GM12878 (cell line): ENCODE data around the gene USP47. TPM values are rescaled to one million over a fixed set of nuclear protein-coding genes. Genes with fewer than 3 reads are reported as not detected.

Experiments
- ATAC-seq: fragments of 200-7000 bp; cut with Tn5 transposase; 3 replicates; pipeline ENCODE4 v1.9.1; 2020; ENCODE audit warnings: mild to moderate bottlenecking, moderate library complexity
- BruUV-seq: library from RNA; stranded (reverse); fragments of 400-500 nt; replicated peaks from 2 replicates; lab custom pipeline; 2021; lab: Mats Ljungman, UMichigan
- CTCF ChIA-PET: fragments of 300-600 bp; sonication (Branson Sonifier 250); formaldehyde crosslinking; extraction: SDS; loops from one replicate; lab custom pipeline; 2021; ENCODE audit warnings: inconsistent platforms; lab: Yijun Ruan, JAX
- POLR2A ChIA-PET: fragments of 350-600 bp; formaldehyde crosslinking; extraction: SDS; loops from one replicate; lab custom pipeline; 2021; ENCODE audit warnings: inconsistent platforms; lab: Charles Lee
- RAD21 ChIA-PET: fragments of 300-600 bp; sonication (Branson Sonifier 250); formaldehyde crosslinking; loops from one replicate; lab custom pipeline; 2023; ENCODE audit warnings: antibody characterized with exemption; ENCODE audit not compliant: unreplicated experiment; lab: Charles Lee
- SMC1A ChIA-PET: fragments of 300-600 bp; sonication (Branson Sonifier 250); formaldehyde crosslinking; loops from one replicate; lab custom pipeline; 2023; ENCODE audit not compliant: unreplicated experiment, uncharacterized antibody; lab: Charles Lee
- DNase-seq: peaks from one replicate; pipeline ENCODE4 v3.0.0-alpha.2; 2011; ENCODE audit warnings: low read depth, low spot score
- FAIRE-seq: peaks from 3 replicates; lab custom pipeline; 2011; peaks lifted over from hg19 to GRCh38; lab: Jason Lieb, UNC
- H2AFZ ChIP-seq: 2 replicates; pipeline ENCODE4 v1.6.0; 2011; ENCODE audit warnings: low read depth, low read length, control low read depth; ENCODE audit not compliant: control insufficient read depth
- H3K27ac ChIP-seq: 2 replicates; pipeline ENCODE4 v1.5.1; 2011; ENCODE audit warnings: control low read depth; ENCODE audit not compliant: control insufficient read depth, insufficient read depth
- H3K27me3 ChIP-seq, 2 experiments: replicated peaks in 1 of 2; 2 replicates each; pipeline versions ENCODE4 v1.6.0 to v1.6.1; 2011; ENCODE audit warnings: low read length in 1 of 2; ENCODE audit not compliant: control insufficient read depth in 2 of 2, insufficient read depth in 2 of 2
- H3K36me3 ChIP-seq, 2 experiments: 2 replicates each; pipeline ENCODE4 v1.5.1; 2011; ENCODE audit warnings: low read length in 1 of 2; ENCODE audit not compliant: control insufficient read depth in 2 of 2, insufficient read depth in 2 of 2
- H3K4me1 ChIP-seq: 2 replicates; pipeline ENCODE4 v1.6.1; 2011; ENCODE audit warnings: mild to moderate bottlenecking, low read length, moderate library complexity, mixed read lengths; ENCODE audit not compliant: control insufficient read depth, insufficient read depth
- H3K4me2 ChIP-seq: 2 replicates; pipeline ENCODE4 v1.6.0; 2011; ENCODE audit warnings: control low read depth; ENCODE audit not compliant: control insufficient read depth, insufficient read depth
- H3K4me3 ChIP-seq: fragments of 200-600 bp; sonication (generic); 2 replicates; pipeline ENCODE4 v1.5.1; 2016
- H3K79me2 ChIP-seq: 2 replicates; pipeline ENCODE4 v1.6.0; 2011; ENCODE audit warnings: low read length; ENCODE audit not compliant: control insufficient read depth, insufficient read depth
- H3K9ac ChIP-seq: 2 replicates; pipeline ENCODE4 v1.8.0; 2011; ENCODE audit warnings: low read length, control low read depth, mixed read lengths; ENCODE audit not compliant: control insufficient read depth, insufficient read depth
- H3K9me3 ChIP-seq: replicated peaks from 3 replicates; pipeline ENCODE4 v1.5.1; 2011; ENCODE audit warnings: mild to moderate bottlenecking, low read length; ENCODE audit not compliant: control insufficient read depth, insufficient read depth
- H4K20me1 ChIP-seq: 2 replicates; pipeline ENCODE4 v1.6.0; 2011; ENCODE audit not compliant: control insufficient read depth, insufficient read depth
- ATF7 ChIP-seq: fragments of 450-650 bp; IDR thresholded peaks from 2 replicates; pipeline ENCODE4 v1.6.1; 2016; ENCODE audit warnings: low read depth, mild to moderate bottlenecking
- BMI1 ChIP-seq: fragments of 450-650 bp; IDR thresholded peaks from 2 replicates; pipeline ENCODE4 v1.6.1; 2016; ENCODE audit warnings: mild to moderate bottlenecking, moderate library complexity, borderline replicate concordance
- CBX3 ChIP-seq: fragments of 200-600 bp; sonication (generic); IDR thresholded peaks from 2 replicates; pipeline ENCODE4 v1.6.1; 2016; ENCODE audit warnings: low read depth, borderline replicate concordance
- GABPA ChIP-seq: IDR thresholded peaks from 2 replicates; pipeline ENCODE4 v1.6.1; 2014; ENCODE audit warnings: antibody characterized with exemption, low read depth, mild to moderate bottlenecking, inconsistent platforms
- IKZF1 ChIP-seq: fragments of 450-650 bp; conservative IDR thresholded peaks from 2 replicates; pipeline ENCODE4 v1.6.1; 2017; ENCODE audit warnings: antibody characterized with exemption, mild to moderate bottlenecking
- IKZF2 ChIP-seq, 2 experiments: fragments of 450-650 bp; IDR thresholded peaks; 2 replicates each; pipeline ENCODE4 v1.6.1; 2017; ENCODE audit warnings: mild to moderate bottlenecking in 2 of 2, moderate library complexity in 2 of 2
- JUNB ChIP-seq: IDR thresholded peaks from 2 replicates; pipeline ENCODE4 v1.6.1; 2016; ENCODE audit warnings: antibody characterized with exemption, mild to moderate bottlenecking
- KLF5 ChIP-seq: fragments of 450-650 bp; IDR thresholded peaks from 2 replicates; pipeline ENCODE4 v1.6.1; 2014; ENCODE audit warnings: mild to moderate bottlenecking; ENCODE audit not compliant: partially characterized antibody
- MTA2 ChIP-seq: fragments of 450-650 bp; IDR thresholded peaks from 2 replicates; pipeline ENCODE4 v1.6.1; 2016; ENCODE audit warnings: low read depth, mild to moderate bottlenecking, moderate library complexity
- MTA3 ChIP-seq: IDR thresholded peaks from 2 replicates; pipeline ENCODE4 v1.6.1; 2012; ENCODE audit warnings: low read length, inconsistent platforms, borderline replicate concordance
- POU2F2 ChIP-seq: IDR thresholded peaks from 3 replicates; pipeline ENCODE4 v1.6.1; 2011; ENCODE audit warnings: low read depth, mild to moderate bottlenecking, low read length, borderline replicate concordance
- RCOR1 ChIP-seq: conservative IDR thresholded peaks from 2 replicates; pipeline ENCODE4 v1.6.1; 2012; ENCODE audit warnings: low read depth, low read length, improper control_type of control experiment
- RUNX3 ChIP-seq: IDR thresholded peaks from 2 replicates; pipeline ENCODE4 v1.6.1; 2012; ENCODE audit warnings: low read length, inconsistent platforms
- SIN3A ChIP-seq: IDR thresholded peaks from 2 replicates; pipeline ENCODE4 v1.6.1; 2012; ENCODE audit warnings: low read depth, low read length, improper control_type of control experiment
- STAT3 ChIP-seq: IDR thresholded peaks from 2 replicates; pipeline ENCODE4 v1.6.1; 2011; ENCODE audit warnings: low read depth, low read length, improper control_type of control experiment
- TCF7 ChIP-seq: IDR thresholded peaks from 2 replicates; pipeline ENCODE4 v1.6.1; 2014; ENCODE audit warnings: antibody characterized with exemption, borderline replicate concordance
- ZNF217 ChIP-seq: fragments of 450-650 bp; IDR thresholded peaks from 2 replicates; pipeline ENCODE4 v1.6.1; 2017; ENCODE audit warnings: antibody characterized with exemption, mild to moderate bottlenecking
- ZNF274 ChIP-seq: IDR thresholded peaks from one replicate; pipeline ENCODE4 v1.8.0; 2011; ENCODE audit not compliant: insufficient read length, insufficient read depth
- ZNF384 ChIP-seq: IDR thresholded peaks from 2 replicates; pipeline ENCODE4 v1.6.1; 2012; ENCODE audit warnings: low read depth, mild to moderate bottlenecking, low read length, improper control_type of control experiment, borderline replicate concordance
- ZNF622 ChIP-seq: fragments of 450-650 bp; IDR thresholded peaks from 2 replicates; pipeline ENCODE4 v1.6.1; 2017; ENCODE audit warnings: mild to moderate bottlenecking, inconsistent platforms
- WGBS: methylation state at CpG from one replicate; pipeline ENCODE4 v1.1.6; 2016; ENCODE audit warnings: low lambda C conversion rate; ENCODE audit not compliant: insufficient replicate concordance, insufficient coverage; ENCODE audit errors: missing lambda C conversion rate; 5-methylcytosine and 5-hydroxymethylcytosine counted together
- in situ Hi-C: fragments of 300-500 bp; cut with MboI; formaldehyde crosslinking; loops from 9 replicates; pipeline ENCODE4 v1.14.3; 2018; ENCODE audit warnings: mixed read lengths
- intact Hi-C: fragments of 100-400 bp; cut with micrococcal nuclease; formaldehyde crosslinking; loops from one replicate; pipeline ENCODE4 v1.14.2; 2022; ENCODE audit not compliant: unreplicated experiment
- polyA plus RNA-seq, 11 experiments: library from polyadenylated mRNA; depleted of rRNA in 4 of 11; unstranded in 6 of 11; stranded (reverse) in 5 of 11; fragments of >200 nt; fragmentation: Nextera tagmentation in 4 of 11; fragmentation: Illumina TruSeq in 1 of 11; extraction: Ambion mirVana in 4 of 11; extraction: Trizol in 1 of 11; gene quantifications; 1 replicate in 1 of 11; 2 replicates in 10 of 11; pipeline versions ENCODE4 v1.2.1 to v1.2.3, GENCODE V29; 2011 to 2016; ENCODE audit warnings: inconsistent platforms in 2 of 11, missing spikeins in 2 of 11, low read depth in 1 of 11
- total RNA-seq, 4 experiments: library from RNA; depleted of rRNA in 3 of 4; stranded (reverse); fragments of >200 nt in 3 of 4; fragmentation: Illumina TruSeq in 1 of 4; extraction: Trizol in 1 of 4; gene quantifications; 2 replicates each; pipeline versions ENCODE4 v1.2.1 to v1.2.3, GENCODE V29; 2013 to 2021
- TF ChIP-seq, protein P1 (sequence below): fragments of 450-650 bp; formaldehyde crosslinking; IDR thresholded peaks from 2 replicates; pipeline ENCODE4 v1.5.0; 2022; ENCODE audit warnings: mild to moderate bottlenecking, missing genetic modification characterization
- TF ChIP-seq, protein P2 (sequence below), 3 experiments: IDR thresholded peaks in 2 of 3; conservative IDR thresholded peaks in 1 of 3; 2 replicates each; pipeline ENCODE4 v1.5.1; 2011; ENCODE audit warnings: low read depth in 3 of 3, low read length in 3 of 3, mild to moderate bottlenecking in 3 of 3, control low read depth in 2 of 3, moderate library complexity in 2 of 3, inconsistent platforms in 1 of 3, mixed read lengths in 1 of 3; ENCODE audit not compliant: control insufficient read depth in 2 of 3, insufficient read depth in 1 of 3; ENCODE audit errors: extremely low read depth in 1 of 3

Gene USP47
- total and polyA plus RNA-seq, 10 of the 15 experiments (the other 5 are each of a cell fraction or from before 2014, with no cell fraction given): 13.9 to 54.0 (median 31.6) TPM

- no peaks in the 10 kb centered on the region for H4K20me1 ChIP-seq
- peaks cover 3% of the 10 kb centered on the region for H3K9me3 ChIP-seq
- ChIA-PET SMC1A (interaction anchor here (0.9 to 5.3 kb wide), 8 partner anchors 8 to 58 kb away, joined by 3 to 38 read pairs (median 7); no protein-coding TSS in a partner anchor), CTCF (interaction anchor here (1.1 to 15.4 kb wide), 3 partner anchors 11 to 19 kb away, joined by 4 to 211 read pairs (median 5); partner anchors contain the start of gene USP47), RAD21 (interaction anchor here (0.8 to 1.4 kb wide), 5 partner anchors 9 to 22 kb away, joined by 3 to 5 read pairs (median 4); no protein-coding TSS in a partner anchor), POLR2A (interaction anchor here (1.2 to 2.1 kb wide), 2 partner anchors 8 to 22 kb away, joined by 5 to 11 read pairs; no protein-coding TSS in a partner anchor)
- no peak overlapping the region for H3K9ac ChIP-seq
- no peak for DNase-seq
- ATAC-seq: peak; percentile 54
- WGBS: 45% methylated on average over 3 of the region's 3 CpGs
- no peak for FAIRE-seq
- H3K27ac ChIP-seq: no peak overlapping the region; the same call in 1 of the 2 replicates
- no peaks in the 10 kb centered on the region for H3K27me3 ChIP-seq
- no TSS peak for BruUV-seq
- in situ Hi-C loops: no loop called here
- intact Hi-C loops: no loop called here
- H2AFZ ChIP-seq: no peak overlapping the region
- H3K79me2 ChIP-seq: peaks cover 81% of the 10 kb centered on the region
- peaks cover 0 to 3% of the 10 kb centered on the region in 2 experiments; a peak in 1 of 4 replicates for H3K36me3 ChIP-seq
- H3K4me2 ChIP-seq: no peak overlapping the region
- H3K4me1 ChIP-seq: peaks cover 9% of the 10 kb centered on the region
- no peak overlapping the region; the same call in 1 of the 2 replicates for H3K4me3 ChIP-seq
- TF ChIP-seq TCF7 (no peak), POU2F2 (peak; percentile 41; the same call in 1 of the 3 replicates), MTA2 (peak; percentile 88), JUNB (no peak), IKZF1 (0 out of 2 replicates have a peak, but pooled peaks have one; percentile 13), ZNF217 (no peak), MTA3 (no peak), KLF5 (no peak), ATF7 (0 out of 2 replicates have a peak, but pooled peaks have one; percentile 18), RCOR1 (no peak), SIN3A (no peak), GABPA (no peak), ZNF384 (peak; percentile 41; the same call in 1 of the 2 replicates), CBX3 (no peak), STAT3 (no peak), RUNX3 (0 out of 2 replicates have a peak, but pooled peaks have one; percentile 41), ZNF274 (no peak), BMI1 (0 out of 2 replicates have a peak, but pooled peaks have one; percentile 8), IKZF2 (IDR thresholded peaks at IDR 0.05) (peak; percentile 20 to 30; a peak in 3 of 4 replicates), ZNF622 (no peak)
- TF ChIP-seq, protein P1, sequence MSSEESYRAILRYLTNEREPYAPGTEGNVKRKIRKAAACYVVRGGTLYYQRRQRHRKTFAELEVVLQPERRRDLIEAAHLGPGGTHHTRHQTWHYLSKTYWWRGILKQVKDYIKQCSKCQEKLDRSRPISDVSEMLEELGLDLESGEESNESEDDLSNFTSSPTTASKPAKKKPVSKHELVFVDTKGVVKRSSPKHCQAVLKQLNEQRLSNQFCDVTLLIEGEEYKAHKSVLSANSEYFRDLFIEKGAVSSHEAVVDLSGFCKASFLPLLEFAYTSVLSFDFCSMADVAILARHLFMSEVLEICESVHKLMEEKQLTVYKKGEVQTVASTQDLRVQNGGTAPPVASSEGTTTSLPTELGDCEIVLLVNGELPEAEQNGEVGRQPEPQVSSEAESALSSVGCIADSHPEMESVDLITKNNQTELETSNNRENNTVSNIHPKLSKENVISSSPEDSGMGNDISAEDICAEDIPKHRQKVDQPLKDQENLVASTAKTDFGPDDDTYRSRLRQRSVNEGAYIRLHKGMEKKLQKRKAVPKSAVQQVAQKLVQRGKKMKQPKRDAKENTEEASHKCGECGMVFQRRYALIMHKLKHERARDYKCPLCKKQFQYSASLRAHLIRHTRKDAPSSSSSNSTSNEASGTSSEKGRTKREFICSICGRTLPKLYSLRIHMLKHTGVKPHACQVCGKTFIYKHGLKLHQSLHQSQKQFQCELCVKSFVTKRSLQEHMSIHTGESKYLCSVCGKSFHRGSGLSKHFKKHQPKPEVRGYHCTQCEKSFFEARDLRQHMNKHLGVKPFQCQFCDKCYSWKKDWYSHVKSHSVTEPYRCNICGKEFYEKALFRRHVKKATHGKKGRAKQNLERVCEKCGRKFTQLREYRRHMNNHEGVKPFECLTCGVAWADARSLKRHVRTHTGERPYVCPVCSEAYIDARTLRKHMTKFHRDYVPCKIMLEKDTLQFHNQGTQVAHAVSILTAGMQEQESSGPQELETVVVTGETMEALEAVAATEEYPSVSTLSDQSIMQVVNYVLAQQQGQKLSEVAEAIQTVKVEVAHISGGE (CRISPR knock-in tag): no peak
- TF ChIP-seq, protein P2, sequence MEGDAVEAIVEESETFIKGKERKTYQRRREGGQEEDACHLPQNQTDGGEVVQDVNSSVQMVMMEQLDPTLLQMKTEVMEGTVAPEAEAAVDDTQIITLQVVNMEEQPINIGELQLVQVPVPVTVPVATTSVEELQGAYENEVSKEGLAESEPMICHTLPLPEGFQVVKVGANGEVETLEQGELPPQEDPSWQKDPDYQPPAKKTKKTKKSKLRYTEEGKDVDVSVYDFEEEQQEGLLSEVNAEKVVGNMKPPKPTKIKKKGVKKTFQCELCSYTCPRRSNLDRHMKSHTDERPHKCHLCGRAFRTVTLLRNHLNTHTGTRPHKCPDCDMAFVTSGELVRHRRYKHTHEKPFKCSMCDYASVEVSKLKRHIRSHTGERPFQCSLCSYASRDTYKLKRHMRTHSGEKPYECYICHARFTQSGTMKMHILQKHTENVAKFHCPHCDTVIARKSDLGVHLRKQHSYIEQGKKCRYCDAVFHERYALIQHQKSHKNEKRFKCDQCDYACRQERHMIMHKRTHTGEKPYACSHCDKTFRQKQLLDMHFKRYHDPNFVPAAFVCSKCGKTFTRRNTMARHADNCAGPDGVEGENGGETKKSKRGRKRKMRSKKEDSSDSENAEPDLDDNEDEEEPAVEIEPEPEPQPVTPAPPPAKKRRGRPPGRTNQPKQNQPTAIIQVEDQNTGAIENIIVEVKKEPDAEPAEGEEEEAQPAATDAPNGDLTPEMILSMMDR (IDR thresholded peaks at IDR 0.05 in 2 of 3, conservative IDR thresholded peaks at IDR 0.05 in 1 of 3; ENCODE audit: control insufficient read depth in 2 of 3, extremely low read depth in 1 of 3, insufficient read depth in 1 of 3, low read depth in 3 of 3, low read length in 3 of 3): no peak
Observed at GRCh38 chr11:11865449-11865848, 23.7 kb downstream of the USP47 start.
